ENCODE results near the gene PLAU. TPM values are rescaled to one million over a fixed set of nuclear protein-coding genes. Genes with fewer than 3 reads are reported as not detected.
A peak's percentile ranks its signal among the peaks of the same experiment; 100 is the strongest.

PLAU gene
- total and polyA plus RNA-seq, 10 of the 15 experiments (the other 5 are each of a cell fraction or from before 2014, with no cell fraction given): 2.5 to 20.9 (median 11.5) TPM

GRCh38 chr10:73931767-73932619 lies 21.1 kb downstream of the PLAU start (continued):
- TF ChIP-seq ZBTB33 (IDR thresholded peaks at IDR 0.05) (no peak), PAX8 (IDR thresholded peaks at IDR 0.05) (no peak), SRF (IDR thresholded peaks at IDR 0.05; ENCODE audit: low read depth in 2 of 2, low read length in 2 of 2) (0 out of 4 replicates have a peak, but pooled peaks of 1 of the 2 experiments have one; percentile 47), MTA2 (IDR thresholded peaks at IDR 0.05; ENCODE audit: low read depth) (0 out of 2 replicates have a peak, but pooled peaks have one; percentile 27), IKZF1 (conservative IDR thresholded peaks at IDR 0.05) (peak; percentile 65), CREM (IDR thresholded peaks at IDR 0.05; ENCODE audit: low read depth) (peak; percentile 77; the same call in 1 of the 2 replicates), NRF1 (conservative IDR thresholded peaks at IDR 0.05; ENCODE audit: low read depth, low read length) (no peak), NBN (IDR thresholded peaks at IDR 0.05) (no peak), RCOR1 (conservative IDR thresholded peaks at IDR 0.05; ENCODE audit: low read depth, low read length) (no peak), CBX3 (IDR thresholded peaks at IDR 0.05; ENCODE audit: borderline replicate concordance, low read depth) (no peak), NFXL1 (IDR thresholded peaks at IDR 0.05; ENCODE audit: borderline replicate concordance) (no peak), NFYB (IDR thresholded peaks at IDR 0.05; ENCODE audit: insufficient read depth, low read depth, low read length) (no peak), ATF7 (IDR thresholded peaks at IDR 0.05; ENCODE audit: low read depth) (peak; percentile 14; the same call in 1 of the 2 replicates), MLLT1 (IDR thresholded peaks at IDR 0.05) (no peak), SIN3A (IDR thresholded peaks at IDR 0.05; ENCODE audit: low read depth, low read length) (no peak), EP300 (IDR thresholded peaks at IDR 0.05; ENCODE audit: borderline replicate concordance in 1 of 2, control insufficient read depth in 1 of 2, low read depth in 2 of 2, low read length in 2 of 2) (0 out of 4 replicates have a peak, but pooled peaks of 1 of the 2 experiments have one; percentile 41), ZNF384 (IDR thresholded peaks at IDR 0.05; ENCODE audit: borderline replicate concordance, low read depth, low read length) (no peak), CREB1 (IDR thresholded peaks at IDR 0.05; ENCODE audit: low read depth) (peak; percentile 42), ZNF24 (IDR thresholded peaks at IDR 0.05) (no peak), RELA (IDR thresholded peaks at IDR 0.05; ENCODE audit: borderline replicate concordance, partially characterized antibody) (peak; percentile 29), KAT2A (conservative IDR thresholded peaks at IDR 0.05; ENCODE audit: control insufficient read depth, low read depth, low read length) (no peak), SUZ12 (IDR thresholded peaks at IDR 0.05; ENCODE audit: unreplicated experiment) (no peak), ELK1 (IDR thresholded peaks at IDR 0.05; ENCODE audit: low read depth, low read length) (no peak), BHLHE40 (IDR thresholded peaks at IDR 0.05; ENCODE audit: borderline replicate concordance in 1 of 2, low read depth in 2 of 2, low read length in 1 of 2) (no peak), SREBF1 (IDR thresholded peaks at IDR 0.05; ENCODE audit: low read length) (no peak), JUND (IDR thresholded peaks at IDR 0.05; ENCODE audit: low read depth, low read length) (no peak), GABPA (IDR thresholded peaks at IDR 0.05; ENCODE audit: low read depth) (no peak), RBBP5 (conservative IDR thresholded peaks at IDR 0.05) (no peak)

Measured in GM12878 (cell line).